ENCODE data around the gene SERPINB10. TPM values are rescaled to one million over a fixed set of nuclear protein-coding genes. Genes with fewer than 3 reads are reported as not detected.
"Not testable (repeated sequence)": the region's sequence is repeated elsewhere in the genome, so short reads cannot be mapped to it uniquely, and the experiment has no call there.

Gene SERPINB10
- total RNA-seq, 1 donor from 2014 or later, result not detected

GRCh38 chr18:63928331-63928730 is 20.6 kb downstream of the SERPINB10 start:
- Histone ChIP-seq H2AFZ (ENCODE audit: low read depth, low read length) (no peak overlapping the region), H3K27ac (ENCODE audit: low read depth, low read length) (no peak overlapping the region), H4K20me1 (ENCODE audit: insufficient read depth, low read length) (no peaks in the 10 kb centered on the region), H3K36me3 (ENCODE audit: insufficient read depth, low read length) (no peaks in the 10 kb centered on the region), H3K27me3 (ENCODE audit: insufficient read depth, low read length) (peaks cover 2% of the 10 kb centered on the region), H3K4me3 (ENCODE audit: insufficient read depth, low read depth, low read length) (no peak overlapping the region), H3K79me2 (ENCODE audit: insufficient read depth, low read length) (no peaks in the 10 kb centered on the region), H3K4me1 (ENCODE audit: insufficient read depth, low read length) (no peaks in the 10 kb centered on the region), H3K4me2 (ENCODE audit: low read length) (no peak overlapping the region), H3K9ac (ENCODE audit: low read length) (no peak overlapping the region), H3K9me3 (ENCODE audit: insufficient read depth, low read depth, low read length) (no peaks in the 10 kb centered on the region)
- H3K4me3 Mint-ChIP-seq (ENCODE audit: unreplicated experiment), result no peak overlapping the region
- H3K27me3 Mint-ChIP-seq (ENCODE audit: low read depth, unreplicated experiment), result no peaks in the 10 kb centered on the region
- TF ChIP-seq CTCF (IDR thresholded peaks at IDR 0.05; ENCODE audit: insufficient read depth, low read depth, low read length) (no peak), EZH2 (IDR thresholded peaks at IDR 0.05; ENCODE audit: insufficient read depth, low read length) (no peak)
- H3K36me3 Mint-ChIP-seq (ENCODE audit: low read depth, unreplicated experiment), result no peaks in the 10 kb centered on the region
- DNase-seq (ENCODE audit: low read depth), result no peak
- peaks cover 19% of the 10 kb centered on the region for H3K4me1 Mint-ChIP-seq (ENCODE audit: low read depth, unreplicated experiment)
- no peak for FAIRE-seq
- H3K27ac Mint-ChIP-seq (ENCODE audit: unreplicated experiment), result no peak overlapping the region
- H3K9me3 Mint-ChIP-seq (ENCODE audit: unreplicated experiment), result no peaks in the 10 kb centered on the region

- not testable (repeated sequence) for DNase-seq (ENCODE audit: low read depth); FAIRE-seq; H3K4me3 Mint-ChIP-seq (ENCODE audit: unreplicated experiment); H3K27ac Mint-ChIP-seq (ENCODE audit: unreplicated experiment); H3K79me2 ChIP-seq (ENCODE audit: insufficient read depth, low read length); H3K36me3 ChIP-seq (ENCODE audit: insufficient read depth, low read length); H4K20me1 ChIP-seq (ENCODE audit: insufficient read depth, low read length); H2AFZ ChIP-seq (ENCODE audit: low read depth, low read length); H3K27ac ChIP-seq (ENCODE audit: low read depth, low read length); H3K4me2 ChIP-seq (ENCODE audit: low read length); H3K4me3 ChIP-seq (ENCODE audit: insufficient read depth, low read depth, low read length); H3K36me3 Mint-ChIP-seq (ENCODE audit: low read depth, unreplicated experiment); H3K9me3 Mint-ChIP-seq (ENCODE audit: unreplicated experiment); H3K4me1 ChIP-seq (ENCODE audit: insufficient read depth, low read length); H3K27me3 Mint-ChIP-seq (ENCODE audit: low read depth, unreplicated experiment); H3K9me3 ChIP-seq (ENCODE audit: insufficient read depth, low read depth, low read length); H3K27me3 ChIP-seq (ENCODE audit: insufficient read depth, low read length); H3K9ac ChIP-seq (ENCODE audit: low read length)
- H3K4me1 Mint-ChIP-seq (ENCODE audit: low read depth, unreplicated experiment), result peaks cover 13% of the 10 kb centered on the region
These were observed 21.6 kb downstream of the SERPINB10 start for GRCh38 chr18:63929369-63929768.

GRCh38 chr18:63930773-63931354 is 23.1 kb downstream of the SERPINB10 start:
- H3K4me3 ChIP-seq (ENCODE audit: insufficient read depth, low read depth, low read length), result no peak overlapping the region
- no peak overlapping the region for H3K4me2 ChIP-seq (ENCODE audit: low read length)
- Mint-ChIP-seq H3K27ac (ENCODE audit: unreplicated experiment) (no peak overlapping the region), H3K4me1 (ENCODE audit: low read depth, unreplicated experiment) (no peaks in the 10 kb centered on the region), H3K9me3 (ENCODE audit: unreplicated experiment) (no peaks in the 10 kb centered on the region), H3K27me3 (ENCODE audit: low read depth, unreplicated experiment) (no peaks in the 10 kb centered on the region), H3K4me3 (ENCODE audit: unreplicated experiment) (no peak overlapping the region), H3K36me3 (ENCODE audit: low read depth, unreplicated experiment) (no peaks in the 10 kb centered on the region)
- peaks cover 2% of the 10 kb centered on the region for H3K27me3 ChIP-seq (ENCODE audit: insufficient read depth, low read length)
- no peak for DNase-seq (ENCODE audit: low read depth)
- H3K9me3 ChIP-seq (ENCODE audit: insufficient read depth, low read depth, low read length), result no peaks in the 10 kb centered on the region
- TF ChIP-seq EZH2 (IDR thresholded peaks at IDR 0.05; ENCODE audit: insufficient read depth, low read length), result no peak
- TF ChIP-seq CTCF (IDR thresholded peaks at IDR 0.05; ENCODE audit: insufficient read depth, low read depth, low read length), result no peak
- no peak overlapping the region for H3K27ac ChIP-seq (ENCODE audit: low read depth, low read length)
- no peak overlapping the region for H2AFZ ChIP-seq (ENCODE audit: low read depth, low read length)
- H3K9ac ChIP-seq (ENCODE audit: low read length), result no peak overlapping the region
- no peaks in the 10 kb centered on the region for H3K36me3 ChIP-seq (ENCODE audit: insufficient read depth, low read length)
- no peaks in the 10 kb centered on the region for H3K4me1 ChIP-seq (ENCODE audit: insufficient read depth, low read length)
- no peak for FAIRE-seq
- no peaks in the 10 kb centered on the region for H4K20me1 ChIP-seq (ENCODE audit: insufficient read depth, low read length)
- H3K79me2 ChIP-seq (ENCODE audit: insufficient read depth, low read length), result no peaks in the 10 kb centered on the region
